K562 (cell line): ENCODE data around the gene TEPSIN. TPM values are rescaled to one million over a fixed set of nuclear protein-coding genes. Genes with fewer than 3 reads are reported as not detected.

ENCODE experiments used
- ATAC-seq: fragments of 200-7000 bp; cut with Tn5 transposase; 3 replicates; pipeline ENCODE4 v1.9.1; 2020; ENCODE audit warnings: moderate library complexity
- BruUV-seq: library from RNA; stranded (reverse); fragments of 400-500 nt; replicated peaks from 2 replicates; lab custom pipeline; 2021; lab: Mats Ljungman, UMichigan
- CTCF ChIA-PET: fragments of 300-600 bp; formaldehyde crosslinking; extraction: SDS; loops from one replicate; lab custom pipeline; 2021; ENCODE audit warnings: low intra/inter-chr PET ratio; lab: Yijun Ruan, JAX
- POLR2A ChIA-PET: fragments of 300-600, 350-650 bp; sonication (Branson Sonifier 250); formaldehyde crosslinking; extraction: SDS; loops from one replicate; lab custom pipeline; 2021; ENCODE audit warnings: antibody characterized with exemption, inconsistent platforms; lab: Yijun Ruan, JAX
- DNase-seq, 4 experiments: peaks; one replicate each; pipeline versions ENCODE4 v3.0.0 to v3.0.0-alpha.2; 2011 to 2018; ENCODE audit warnings: low spot score in 3 of 4, mixed read lengths in 3 of 4; ENCODE audit errors: extremely low read depth in 1 of 4
- FAIRE-seq: peaks from 2 replicates; lab custom pipeline; 2011; peaks lifted over from hg19 to GRCh38; lab: Jason Lieb, UNC
- H2AFZ ChIP-seq: 2 replicates; pipeline ENCODE4 v1.6.0; 2011; ENCODE audit warnings: low read depth, low read length, control low read depth, inconsistent platforms
- H3K27ac ChIP-seq: fragments of 200-600 bp; 3 replicates; pipeline ENCODE4 v1.8.0; 2011; ENCODE audit warnings: low read depth, mild to moderate bottlenecking, control low read depth, inconsistent platforms, low read length, moderate library complexity, mixed read lengths; ENCODE audit errors: extremely low read depth
- H3K27me3 ChIP-seq, 2 experiments: fragments of 300-600 bp in 1 of 2; 2 replicates in 1 of 2; 3 replicates in 1 of 2; pipeline versions ENCODE4 v1.6.0 to v1.8.0; 2011; ENCODE audit warnings: inconsistent platforms in 2 of 2, low read length in 2 of 2, mild to moderate bottlenecking in 1 of 2, mixed read lengths in 1 of 2, moderate library complexity in 1 of 2; ENCODE audit not compliant: control insufficient read depth in 2 of 2, insufficient read depth in 2 of 2
- H3K36me3 ChIP-seq: fragments of 300-600 bp; 3 replicates; pipeline ENCODE4 v1.8.0; 2011; ENCODE audit warnings: mild to moderate bottlenecking, low read length, inconsistent platforms; ENCODE audit not compliant: control insufficient read depth, insufficient read depth
- H3K4me1 ChIP-seq, 2 experiments: fragments of 200-600 bp in 1 of 2; replicated peaks in 1 of 2; 2 replicates in 1 of 2; 3 replicates in 1 of 2; pipeline versions ENCODE4 v1.5.1 to v1.8.0; 2011; ENCODE audit warnings: inconsistent platforms in 2 of 2, low read length in 2 of 2, mild to moderate bottlenecking in 1 of 2, mixed read lengths in 1 of 2, moderate library complexity in 1 of 2; ENCODE audit not compliant: control insufficient read depth in 2 of 2, insufficient read depth in 2 of 2
- H3K4me2 ChIP-seq: 2 replicates; pipeline ENCODE4 v1.6.1; 2011; ENCODE audit warnings: low read length, control low read depth, inconsistent platforms, mixed read lengths; ENCODE audit not compliant: insufficient read depth
- H3K4me3 ChIP-seq: fragments of 200-600 bp; sonication (generic), shearing (Covaris generic); 2 replicates; pipeline ENCODE4 v1.5.1; 2016; ENCODE audit warnings: control low read depth, inconsistent platforms
- H3K79me2 ChIP-seq: fragments of 200-600 bp; 3 replicates; pipeline ENCODE4 v1.8.0; 2011; ENCODE audit warnings: low read length, inconsistent platforms; ENCODE audit not compliant: control insufficient read depth, insufficient read depth
- H3K9ac ChIP-seq, 2 experiments: 2 replicates each; pipeline versions ENCODE4 v1.6.0 to v1.6.1; 2011; ENCODE audit warnings: low read depth in 2 of 2, low read length in 2 of 2, control low read depth in 1 of 2, inconsistent platforms in 1 of 2, mild to moderate bottlenecking in 1 of 2, mixed read lengths in 1 of 2; ENCODE audit not compliant: insufficient read depth in 1 of 2
- H3K9me1 ChIP-seq: one replicate; pipeline ENCODE4 v1.6.0; 2011; ENCODE audit warnings: inconsistent platforms, mild to moderate bottlenecking, low read length, moderate library complexity; ENCODE audit not compliant: control insufficient read depth, insufficient read depth
- H3K9me3 ChIP-seq: replicated peaks from 2 replicates; pipeline ENCODE4 v1.5.1; 2011; ENCODE audit warnings: low read depth, low read length, inconsistent platforms; ENCODE audit not compliant: control insufficient read depth, insufficient read depth
- H4K20me1 ChIP-seq: replicated peaks from 2 replicates; pipeline ENCODE4 v1.6.1; 2011; ENCODE audit warnings: low read length, inconsistent platforms, mixed read lengths; ENCODE audit not compliant: control insufficient read depth, insufficient read depth
- ETV5 ChIP-seq: sonication (generic); formaldehyde crosslinking; IDR thresholded peaks from 2 replicates; pipeline ENCODE4 v1.4.0; 2020; ENCODE audit warnings: low read depth, mild to moderate bottlenecking, missing genetic modification reagents
- FOXP1 ChIP-seq: sonication (generic); formaldehyde crosslinking; IDR thresholded peaks from 2 replicates; pipeline ENCODE4 v1.8.0; 2022; ENCODE audit warnings: mild to moderate bottlenecking, missing genetic modification reagents
- ILF3 ChIP-seq: fragments of 450-650 bp; IDR thresholded peaks from 2 replicates; pipeline ENCODE4 v1.6.1; 2018; ENCODE audit warnings: antibody characterized with exemption, mild to moderate bottlenecking, moderate library complexity, borderline replicate concordance
- KLF10 ChIP-seq: fragments of 250-450 bp; sonication (Bioruptor Pico); IDR thresholded peaks from 2 replicates; pipeline ENCODE4 v1.6.1; 2021; ENCODE audit warnings: matching md5 sums
- LARP7 ChIP-seq: fragments of 450-650 bp; IDR thresholded peaks from 2 replicates; pipeline ENCODE4 v1.6.1; 2016
- MAFF ChIP-seq: IDR thresholded peaks from 2 replicates; pipeline ENCODE4 v1.6.1; 2012; ENCODE audit warnings: low read length, improper control_type of control experiment
- MCM7 ChIP-seq, 2 experiments: fragments of 450-650 bp; IDR thresholded peaks; 2 replicates each; pipeline ENCODE4 v1.6.1; 2016 to 2018
- SMARCE1 ChIP-seq: fragments of 450-650 bp; IDR thresholded peaks from 2 replicates; pipeline ENCODE4 v1.7.1; 2016; ENCODE audit warnings: mild to moderate bottlenecking
- TEAD2 ChIP-seq: fragments of 450-650 bp; IDR thresholded peaks from 2 replicates; pipeline ENCODE4 v1.6.1; 2016; ENCODE audit warnings: missing genetic modification characterization, control low read depth, missing compliant biosample characterization
- YBX1 ChIP-seq: fragments of 450-650 bp; IDR thresholded peaks from 2 replicates; pipeline ENCODE4 v1.7.1; 2016; ENCODE audit warnings: mild to moderate bottlenecking
- ZNF165 ChIP-seq: fragments of 250-450 bp; sonication (Bioruptor Pico); IDR thresholded peaks from 2 replicates; pipeline ENCODE4 v1.4.0; 2020; ENCODE audit warnings: borderline replicate concordance
- ZNF253 ChIP-seq: fragments of 250-450 bp; sonication (Bioruptor Pico); conservative IDR thresholded peaks from 2 replicates; pipeline ENCODE4 v1.6.1; 2021; ENCODE audit warnings: mild to moderate bottlenecking
- ZNF3 ChIP-seq: fragments of 250-450 bp; sonication (Bioruptor Pico); IDR thresholded peaks from 2 replicates; pipeline ENCODE4 v1.5.0; 2021; ENCODE audit warnings: mild to moderate bottlenecking, moderate library complexity
- ZNF785 ChIP-seq: fragments of 250-450 bp; sonication (Bioruptor Pico); IDR thresholded peaks from 2 replicates; pipeline ENCODE4 v1.4.0; 2020; ENCODE audit warnings: mild to moderate bottlenecking
- WGBS: fragments of 100-300 bp; shearing (Covaris generic); methylation state at CpG from one replicate; pipeline ENCODE4 v1.1.6; 2016; ENCODE audit warnings: low coverage, mixed read lengths; ENCODE audit not compliant: insufficient coverage; ENCODE audit errors: missing lambda C conversion rate; 5-methylcytosine and 5-hydroxymethylcytosine counted together
- in situ Hi-C: fragments of 300-500 bp; cut with MboI; formaldehyde crosslinking; loops from 4 replicates; pipeline ENCODE4 v1.15.0; 2018; ENCODE audit warnings: inconsistent platforms, mixed read lengths
- intact Hi-C: fragments of 100-400 bp; cut with micrococcal nuclease; formaldehyde crosslinking; loops from 2 replicates; pipeline ENCODE4 v1.14.2; 2022
- polyA plus RNA-seq, 8 experiments: library from polyadenylated mRNA; depleted of rRNA in 4 of 8; stranded (reverse) in 5 of 8; unstranded in 3 of 8; fragments of >200 nt; fragmentation: Nextera tagmentation in 2 of 8; fragmentation: Illumina TruSeq in 1 of 8; extraction: Ambion mirVana in 2 of 8; extraction: Trizol in 1 of 8; gene quantifications; 2 replicates each; pipeline versions ENCODE4 v1.2.1 to v1.2.3, GENCODE V29; 2011 to 2014; ENCODE audit warnings: inconsistent platforms in 1 of 8, missing spikeins in 1 of 8
- total RNA-seq, 7 experiments: library from RNA; depleted of rRNA in 6 of 7; stranded (reverse); fragments of >200 nt in 6 of 7; fragmentation: Illumina TruSeq in 2 of 7; extraction: Trizol in 2 of 7; gene quantifications; 2 replicates each; pipeline versions ENCODE4 v1.2.1 to v1.2.3, GENCODE V29; 2011 to 2021; ENCODE audit warnings: low replicate concordance in 1 of 7
- TF ChIP-seq, protein P1 (sequence below): fragments of 250-450 bp; sonication (Bioruptor Pico); IDR thresholded peaks from 2 replicates; pipeline ENCODE4 v1.8.0; 2021; ENCODE audit warnings: moderate library complexity, mild to moderate bottlenecking, inconsistent platforms
- TF ChIP-seq, protein P2 (sequence below): sonication (generic); formaldehyde crosslinking; IDR thresholded peaks from 2 replicates; pipeline ENCODE4 v1.8.1; 2023; ENCODE audit warnings: mild to moderate bottlenecking, missing genetic modification reagents

Gene TEPSIN
- total and polyA plus RNA-seq, 9 of the 15 experiments (the other 6 are each of a cell fraction or from before 2014, with no cell fraction given), result 0.80 to 29.8 (median 5.3) TPM

DNA sequence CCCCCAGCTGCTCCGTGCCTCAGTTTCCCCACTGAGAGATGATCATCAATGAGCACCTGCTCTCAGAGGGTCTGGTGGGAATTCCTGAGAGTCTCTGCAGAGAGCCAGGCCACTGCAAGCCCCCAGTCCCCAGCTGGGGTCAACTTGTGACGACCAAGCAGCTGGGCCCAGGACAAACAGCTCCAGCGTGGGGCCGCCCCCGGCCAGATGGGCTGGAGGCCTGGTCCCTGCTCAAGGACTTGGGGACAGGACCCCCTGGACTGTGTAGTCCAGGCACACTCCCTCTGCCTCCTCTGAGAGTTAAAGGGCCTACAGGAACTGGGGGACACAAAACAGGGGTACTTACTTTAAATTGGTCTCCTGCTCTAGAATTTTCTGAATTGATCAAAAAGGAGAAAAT lies 56.3 kb downstream of the TEPSIN start:
- ChIA-PET POLR2A (interaction anchor here (0.8 kb wide), 1 partner anchor 10 kb away, joined by 3 read pairs; no protein-coding TSS in a partner anchor), CTCF (no interaction called here)
- FAIRE-seq (no peak), ATAC-seq (no peak), DNase-seq (no peak)
- H4K20me1 ChIP-seq, result no peaks in the 10 kb centered on the region; the same call in 1 of the 2 replicates
- H3K79me2 ChIP-seq, result no peaks in the 10 kb centered on the region
- H3K27ac ChIP-seq, result no peak overlapping the region
- TF ChIP-seq ETV5 (CRISPR knock-in tag) (no peak), MCM7 (IDR thresholded peaks at IDR 0.05) (no peak), ZNF785 (no peak), ILF3 (no peak), TEAD2 (tag) (no peak), KLF10 (CRISPR knock-in tag) (no peak), YBX1 (no peak), ZNF165 (CRISPR knock-in tag) (no peak), ZNF3 (no peak), FOXP1 (CRISPR knock-in tag) (no peak), ZNF253 (CRISPR knock-in tag) (no peak), MAFF (no peak), SMARCE1 (no peak), LARP7 (no peak)
- TF ChIP-seq, protein P1, sequence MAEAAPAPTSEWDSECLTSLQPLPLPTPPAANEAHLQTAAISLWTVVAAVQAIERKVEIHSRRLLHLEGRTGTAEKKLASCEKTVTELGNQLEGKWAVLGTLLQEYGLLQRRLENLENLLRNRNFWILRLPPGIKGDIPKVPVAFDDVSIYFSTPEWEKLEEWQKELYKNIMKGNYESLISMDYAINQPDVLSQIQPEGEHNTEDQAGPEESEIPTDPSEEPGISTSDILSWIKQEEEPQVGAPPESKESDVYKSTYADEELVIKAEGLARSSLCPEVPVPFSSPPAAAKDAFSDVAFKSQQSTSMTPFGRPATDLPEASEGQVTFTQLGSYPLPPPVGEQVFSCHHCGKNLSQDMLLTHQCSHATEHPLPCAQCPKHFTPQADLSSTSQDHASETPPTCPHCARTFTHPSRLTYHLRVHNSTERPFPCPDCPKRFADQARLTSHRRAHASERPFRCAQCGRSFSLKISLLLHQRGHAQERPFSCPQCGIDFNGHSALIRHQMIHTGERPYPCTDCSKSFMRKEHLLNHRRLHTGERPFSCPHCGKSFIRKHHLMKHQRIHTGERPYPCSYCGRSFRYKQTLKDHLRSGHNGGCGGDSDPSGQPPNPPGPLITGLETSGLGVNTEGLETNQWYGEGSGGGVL (CRISPR knock-in tag), result no peak
- TF ChIP-seq, protein P2, sequence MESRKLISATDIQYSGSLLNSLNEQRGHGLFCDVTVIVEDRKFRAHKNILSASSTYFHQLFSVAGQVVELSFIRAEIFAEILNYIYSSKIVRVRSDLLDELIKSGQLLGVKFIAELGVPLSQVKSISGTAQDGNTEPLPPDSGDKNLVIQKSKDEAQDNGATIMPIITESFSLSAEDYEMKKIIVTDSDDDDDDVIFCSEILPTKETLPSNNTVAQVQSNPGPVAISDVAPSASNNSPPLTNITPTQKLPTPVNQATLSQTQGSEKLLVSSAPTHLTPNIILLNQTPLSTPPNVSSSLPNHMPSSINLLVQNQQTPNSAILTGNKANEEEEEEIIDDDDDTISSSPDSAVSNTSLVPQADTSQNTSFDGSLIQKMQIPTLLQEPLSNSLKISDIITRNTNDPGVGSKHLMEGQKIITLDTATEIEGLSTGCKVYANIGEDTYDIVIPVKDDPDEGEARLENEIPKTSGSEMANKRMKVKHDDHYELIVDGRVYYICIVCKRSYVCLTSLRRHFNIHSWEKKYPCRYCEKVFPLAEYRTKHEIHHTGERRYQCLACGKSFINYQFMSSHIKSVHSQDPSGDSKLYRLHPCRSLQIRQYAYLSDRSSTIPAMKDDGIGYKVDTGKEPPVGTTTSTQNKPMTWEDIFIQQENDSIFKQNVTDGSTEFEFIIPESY (CRISPR knock-in tag), result no peak
- no peaks in the 10 kb centered on the region for H3K9me1 ChIP-seq
- 30% methylated on average over 5 of the region's 5 CpGs for WGBS
- no peaks in the 10 kb centered on the region for H3K9me3 ChIP-seq
- in situ Hi-C loops, result no loop called here
- BruUV-seq, result no TSS peak
- intact Hi-C loops, result no loop called here
- H3K36me3 ChIP-seq, result no peaks in the 10 kb centered on the region
- no peak overlapping the region for H3K4me2 ChIP-seq
- H3K4me3 ChIP-seq, result no peak overlapping the region
- no peak overlapping the region for H3K9ac ChIP-seq
- H3K27me3 ChIP-seq, result peaks cover 16 to 58% of the 10 kb centered on the region in 2 experiments; a peak in 4 of 5 replicates
- peaks cover 0 to 57% of the 10 kb centered on the region in 2 experiments; a peak in 2 of 5 replicates for H3K4me1 ChIP-seq
- H2AFZ ChIP-seq, result no peak overlapping the region
